ENCODE data around the gene ZNF423. TPM values are rescaled to one million over a fixed set of nuclear protein-coding genes. Genes with fewer than 3 reads are reported as not detected.

Gene ZNF423
- total RNA-seq, 1 donor from 2014 or later: 16.7 TPM

DNA sequence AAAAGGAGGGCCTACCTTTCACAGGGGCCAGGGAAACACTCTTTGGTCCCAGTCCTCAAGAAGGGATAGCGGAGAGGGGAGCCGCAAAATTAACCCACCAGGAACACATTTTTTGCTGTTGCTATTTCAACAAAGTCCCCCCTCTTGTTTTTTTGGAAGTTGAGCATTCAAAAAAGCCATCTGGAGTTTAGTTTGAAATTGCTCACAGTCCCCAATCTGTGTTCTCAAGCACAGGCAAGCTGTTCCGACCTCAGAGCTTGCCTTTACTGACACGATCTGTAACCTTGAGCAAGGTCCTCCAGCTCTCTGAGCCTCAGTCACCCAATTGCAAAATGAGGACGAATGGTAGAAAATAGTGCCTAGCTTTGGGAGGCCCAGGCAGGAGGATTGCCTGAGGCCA is 131.1 kb downstream of the ZNF423 start:
- peaks cover 2 to 8% (median 2%) of the 10 kb centered on the region in 3 donors for H3K36me3 ChIP-seq (ENCODE audit: control insufficient read depth in 3 of 3, insufficient read depth in 3 of 3, low read length in 3 of 3)
- H3K9me3 ChIP-seq (ENCODE audit: control insufficient read depth in 3 of 3, low read length in 3 of 3): peaks cover 0 to 1% (median under 1%) of the 10 kb centered on the region in 3 donors
- H3K4me3 ChIP-seq (ENCODE audit: low read length in 3 of 3): no peak overlapping the region
- H3K9ac ChIP-seq (ENCODE audit: low read depth in 1 of 3, low read length in 3 of 3): peak overlapping the region in 1 of 3 donors; percentile 33
- H3K27me3 ChIP-seq (ENCODE audit: control insufficient read depth in 3 of 3, insufficient read depth in 3 of 3, low read length in 3 of 3): no peaks in the 10 kb centered on the region
- peaks cover 0 to 11% (median 8%) of the 10 kb centered on the region in 3 donors for H3K4me1 ChIP-seq (ENCODE audit: control insufficient read depth in 3 of 3, insufficient read depth in 3 of 3, low read length in 3 of 3)
- H3K27ac ChIP-seq (ENCODE audit: low read depth, low read length): no peak overlapping the region

- no peak overlapping the region for H3K27ac ChIP-seq (ENCODE audit: low read depth, low read length)
Observed at GRCh38 chr16:49723310-49723709, 132.6 kb downstream of the ZNF423 start.

GRCh38 chr16:49720225-49720624 is 135.7 kb downstream of the ZNF423 start:
- H3K4me3 ChIP-seq (ENCODE audit: low read length in 3 of 3): no peak overlapping the region
- no peaks in the 10 kb centered on the region for H3K36me3 ChIP-seq (ENCODE audit: control insufficient read depth in 3 of 3, insufficient read depth in 3 of 3, low read length in 3 of 3)
- no peak overlapping the region for H3K27ac ChIP-seq (ENCODE audit: low read depth, low read length)
- no peak overlapping the region for H3K9ac ChIP-seq (ENCODE audit: low read depth in 1 of 3, low read length in 3 of 3)
- no peaks in the 10 kb centered on the region for H3K27me3 ChIP-seq (ENCODE audit: control insufficient read depth in 3 of 3, insufficient read depth in 3 of 3, low read length in 3 of 3)
- H3K4me1 ChIP-seq (ENCODE audit: control insufficient read depth in 3 of 3, insufficient read depth in 3 of 3, low read length in 3 of 3): peaks cover 3 to 12% (median 12%) of the 10 kb centered on the region in 3 donors
- no peaks in the 10 kb centered on the region for H3K9me3 ChIP-seq (ENCODE audit: control insufficient read depth in 3 of 3, low read length in 3 of 3)

More at GRCh38 chr16:49723310-49723709, 132.6 kb downstream of the ZNF423 start:
- Histone ChIP-seq H3K36me3 (ENCODE audit: control insufficient read depth in 3 of 3, insufficient read depth in 3 of 3, low read length in 3 of 3) (peaks cover 0 to 3% (median 2%) of the 10 kb centered on the region in 3 donors), H3K4me3 (ENCODE audit: low read length in 3 of 3) (no peak overlapping the region), H3K27me3 (ENCODE audit: control insufficient read depth in 3 of 3, insufficient read depth in 3 of 3, low read length in 3 of 3) (no peaks in the 10 kb centered on the region), H3K9ac (ENCODE audit: low read depth in 1 of 3, low read length in 3 of 3) (no peak overlapping the region), H3K4me1 (ENCODE audit: control insufficient read depth in 3 of 3, insufficient read depth in 3 of 3, low read length in 3 of 3) (peaks cover 0 to 11% (median 8%) of the 10 kb centered on the region in 3 donors), H3K9me3 (ENCODE audit: control insufficient read depth in 3 of 3, low read length in 3 of 3) (no peaks in the 10 kb centered on the region)

- H3K27me3 ChIP-seq (ENCODE audit: control insufficient read depth in 3 of 3, insufficient read depth in 3 of 3, low read length in 3 of 3): no peaks in the 10 kb centered on the region
- H3K27ac ChIP-seq (ENCODE audit: low read depth, low read length): no peak overlapping the region
- no peaks in the 10 kb centered on the region for H3K9me3 ChIP-seq (ENCODE audit: control insufficient read depth in 3 of 3, low read length in 3 of 3)
- H3K9ac ChIP-seq (ENCODE audit: low read depth in 1 of 3, low read length in 3 of 3): no peak overlapping the region
- peaks cover 3 to 4% (median 4%) of the 10 kb centered on the region in 3 donors for H3K4me1 ChIP-seq (ENCODE audit: control insufficient read depth in 3 of 3, insufficient read depth in 3 of 3, low read length in 3 of 3)
- no peaks in the 10 kb centered on the region for H3K36me3 ChIP-seq (ENCODE audit: control insufficient read depth in 3 of 3, insufficient read depth in 3 of 3, low read length in 3 of 3)
- H3K4me3 ChIP-seq (ENCODE audit: low read length in 3 of 3): no peak overlapping the region
Observed at GRCh38 chr16:49717689-49718088, 138.2 kb downstream of the ZNF423 start.

- H3K9ac ChIP-seq (ENCODE audit: low read depth in 1 of 3, low read length in 3 of 3): no peak overlapping the region
- no peak overlapping the region for H3K4me3 ChIP-seq (ENCODE audit: low read length in 3 of 3)
- no peaks in the 10 kb centered on the region for H3K36me3 ChIP-seq (ENCODE audit: control insufficient read depth in 3 of 3, insufficient read depth in 3 of 3, low read length in 3 of 3)
- H3K9me3 ChIP-seq (ENCODE audit: control insufficient read depth in 3 of 3, low read length in 3 of 3): no peaks in the 10 kb centered on the region
- no peak overlapping the region for H3K27ac ChIP-seq (ENCODE audit: low read depth, low read length)
- peaks cover 3 to 4% (median 4%) of the 10 kb centered on the region in 3 donors for H3K4me1 ChIP-seq (ENCODE audit: control insufficient read depth in 3 of 3, insufficient read depth in 3 of 3, low read length in 3 of 3)
- H3K27me3 ChIP-seq (ENCODE audit: control insufficient read depth in 3 of 3, insufficient read depth in 3 of 3, low read length in 3 of 3): no peaks in the 10 kb centered on the region
Observed at GRCh38 chr16:49716339-49716934, 139.5 kb downstream of the ZNF423 start.

GRCh38 chr16:49713770-49714169 is 142.1 kb downstream of the ZNF423 start:
- no peak overlapping the region for H3K9ac ChIP-seq (ENCODE audit: low read depth in 1 of 3, low read length in 3 of 3)
- H3K4me3 ChIP-seq (ENCODE audit: low read length in 3 of 3): no peak overlapping the region
- no peaks in the 10 kb centered on the region for H3K27me3 ChIP-seq (ENCODE audit: control insufficient read depth in 3 of 3, insufficient read depth in 3 of 3, low read length in 3 of 3)
- H3K36me3 ChIP-seq (ENCODE audit: control insufficient read depth in 3 of 3, insufficient read depth in 3 of 3, low read length in 3 of 3): no peaks in the 10 kb centered on the region
- peaks cover 3 to 4% (median 4%) of the 10 kb centered on the region in 3 donors for H3K4me1 ChIP-seq (ENCODE audit: control insufficient read depth in 3 of 3, insufficient read depth in 3 of 3, low read length in 3 of 3)
- H3K27ac ChIP-seq (ENCODE audit: low read depth, low read length): no peak overlapping the region
- H3K9me3 ChIP-seq (ENCODE audit: control insufficient read depth in 3 of 3, low read length in 3 of 3): no peaks in the 10 kb centered on the region

- no peaks in the 10 kb centered on the region for H3K27me3 ChIP-seq (ENCODE audit: control insufficient read depth in 3 of 3, insufficient read depth in 3 of 3, low read length in 3 of 3)
Observed at GRCh38 chr16:49712542-49712941, 143.4 kb downstream of the ZNF423 start.

GRCh38 chr16:49712106-49712505 is 143.8 kb downstream of the ZNF423 start:
- Histone ChIP-seq H3K4me3 (ENCODE audit: low read length in 3 of 3) (no peak overlapping the region), H3K36me3 (ENCODE audit: control insufficient read depth in 3 of 3, insufficient read depth in 3 of 3, low read length in 3 of 3) (no peaks in the 10 kb centered on the region), H3K27ac (ENCODE audit: low read depth, low read length) (no peak overlapping the region)

More at GRCh38 chr16:49712542-49712941, 143.4 kb downstream of the ZNF423 start:
- Histone ChIP-seq H3K36me3 (ENCODE audit: control insufficient read depth in 3 of 3, insufficient read depth in 3 of 3, low read length in 3 of 3) (no peaks in the 10 kb centered on the region), H3K4me1 (ENCODE audit: control insufficient read depth in 3 of 3, insufficient read depth in 3 of 3, low read length in 3 of 3) (peaks cover 3 to 4% (median 4%) of the 10 kb centered on the region in 3 donors), H3K9me3 (ENCODE audit: control insufficient read depth in 3 of 3, low read length in 3 of 3) (no peaks in the 10 kb centered on the region), H3K27ac (ENCODE audit: low read depth, low read length) (no peak overlapping the region), H3K4me3 (ENCODE audit: low read length in 3 of 3) (no peak overlapping the region), H3K9ac (ENCODE audit: low read depth in 1 of 3, low read length in 3 of 3) (no peak overlapping the region)

DNA sequence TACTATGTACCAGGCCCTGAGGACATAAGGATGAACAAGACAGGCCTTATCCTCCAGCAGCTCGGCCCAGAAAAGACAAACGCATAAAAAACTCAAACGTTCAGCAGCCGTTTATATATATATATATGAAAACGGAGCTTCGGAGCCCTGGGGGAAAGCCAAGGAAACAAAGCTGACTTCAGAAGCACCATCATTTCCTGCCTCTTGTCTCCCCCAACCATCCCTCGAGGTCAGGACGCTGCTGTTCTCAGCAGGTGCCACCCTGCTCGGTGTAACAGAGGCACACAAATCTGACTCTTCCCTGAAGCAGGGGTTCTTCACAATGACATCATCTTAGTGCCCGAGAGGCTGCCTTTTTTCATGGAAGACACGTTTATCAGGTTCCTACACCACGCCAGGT is 146.9 kb downstream of the ZNF423 start:
- no peaks in the 10 kb centered on the region for H3K9me3 ChIP-seq (ENCODE audit: control insufficient read depth in 3 of 3, low read length in 3 of 3)
- no peaks in the 10 kb centered on the region for H3K36me3 ChIP-seq (ENCODE audit: control insufficient read depth in 3 of 3, insufficient read depth in 3 of 3, low read length in 3 of 3)
- no peak overlapping the region for H3K4me3 ChIP-seq (ENCODE audit: low read length in 3 of 3)
- H3K9ac ChIP-seq (ENCODE audit: low read depth in 1 of 3, low read length in 3 of 3): no peak overlapping the region
- H3K27me3 ChIP-seq (ENCODE audit: control insufficient read depth in 3 of 3, insufficient read depth in 3 of 3, low read length in 3 of 3): no peaks in the 10 kb centered on the region
- H3K4me1 ChIP-seq (ENCODE audit: control insufficient read depth in 3 of 3, insufficient read depth in 3 of 3, low read length in 3 of 3): peaks cover 0 to 7% (median 4%) of the 10 kb centered on the region in 3 donors
- no peak overlapping the region for H3K27ac ChIP-seq (ENCODE audit: low read depth, low read length)

More at GRCh38 chr16:49712106-49712505, 143.8 kb downstream of the ZNF423 start:
- Histone ChIP-seq H3K27me3 (ENCODE audit: control insufficient read depth in 3 of 3, insufficient read depth in 3 of 3, low read length in 3 of 3) (no peaks in the 10 kb centered on the region), H3K9me3 (ENCODE audit: control insufficient read depth in 3 of 3, low read length in 3 of 3) (no peaks in the 10 kb centered on the region), H3K9ac (ENCODE audit: low read depth in 1 of 3, low read length in 3 of 3) (no peak overlapping the region), H3K4me1 (ENCODE audit: control insufficient read depth in 3 of 3, insufficient read depth in 3 of 3, low read length in 3 of 3) (peaks cover 2 to 4% (median 3%) of the 10 kb centered on the region in 3 donors)

- Histone ChIP-seq H3K4me1 (ENCODE audit: control insufficient read depth in 3 of 3, insufficient read depth in 3 of 3, low read length in 3 of 3) (peaks cover 4 to 11% (median 5%) of the 10 kb centered on the region in 3 donors), H3K27ac (ENCODE audit: low read depth, low read length) (no peak overlapping the region), H3K36me3 (ENCODE audit: control insufficient read depth in 3 of 3, insufficient read depth in 3 of 3, low read length in 3 of 3) (no peaks in the 10 kb centered on the region), H3K27me3 (ENCODE audit: control insufficient read depth in 3 of 3, insufficient read depth in 3 of 3, low read length in 3 of 3) (no peaks in the 10 kb centered on the region), H3K9ac (ENCODE audit: low read depth in 1 of 3, low read length in 3 of 3) (no peak overlapping the region), H3K9me3 (ENCODE audit: control insufficient read depth in 3 of 3, low read length in 3 of 3) (no peaks in the 10 kb centered on the region), H3K4me3 (ENCODE audit: low read length in 3 of 3) (no peak overlapping the region)
Observed at GRCh38 chr16:49708491-49708890, 147.4 kb downstream of the ZNF423 start.
